Aorta (tissue), 5 donors: ENCODE measurements around the gene HLA-A. TPM values are rescaled to one million over a fixed set of nuclear protein-coding genes. Genes with fewer than 3 reads are reported as not detected.

Experiments used
- ATAC-seq: fragments of 200-7000 bp; cut with Tn5 transposase; one replicate; pipeline ENCODE4 v1.9.1; 2022; ENCODE audit warnings: moderate library complexity; ENCODE audit not compliant: low FRiP score
- DNase-seq, 2 donors: peaks; one replicate each; pipeline ENCODE4 v3.0.0-alpha.2; 2020
- H3K27ac ChIP-seq, 2 donors: one replicate each; pipeline ENCODE4 v1.5.1; 2013; ENCODE audit warnings: low read length in 2 of 2, mild to moderate bottlenecking in 2 of 2, moderate library complexity in 2 of 2, control low read depth in 1 of 2, inconsistent platforms in 1 of 2, low read depth in 1 of 2
- H3K27me3 ChIP-seq, 2 donors: one replicate each; pipeline ENCODE4 v1.6.1; 2013; ENCODE audit warnings: control low read depth in 1 of 2, low read length in 1 of 2, mild to moderate bottlenecking in 1 of 2, moderate library complexity in 1 of 2; ENCODE audit not compliant: insufficient read depth in 2 of 2, control insufficient read depth in 1 of 2
- H3K36me3 ChIP-seq, 2 donors: one replicate each; pipeline ENCODE4 v1.6.1; 2013; ENCODE audit warnings: control low read depth in 1 of 2, low read length in 1 of 2, mild to moderate bottlenecking in 1 of 2; ENCODE audit not compliant: insufficient read depth in 2 of 2, control insufficient read depth in 1 of 2
- H3K4me1 ChIP-seq, 2 donors: one replicate each; pipeline ENCODE4 v1.6.1; 2013; ENCODE audit warnings: low read length in 2 of 2, control low read depth in 1 of 2, mild to moderate bottlenecking in 1 of 2, moderate library complexity in 1 of 2; ENCODE audit not compliant: insufficient read depth in 2 of 2, control insufficient read depth in 1 of 2
- H3K4me3 ChIP-seq, 2 donors: one replicate each; pipeline ENCODE4 v1.5.1; 2013; ENCODE audit warnings: low read length in 2 of 2, control low read depth in 1 of 2, mild to moderate bottlenecking in 1 of 2
- H3K9me3 ChIP-seq: one replicate; pipeline ENCODE4 v1.6.1; 2013; ENCODE audit warnings: mild to moderate bottlenecking, low read length; ENCODE audit not compliant: control insufficient read depth
- WGBS, 2 donors: extraction: QIAGEN DNeasy Blood & Tissue Kit; methylation state at CpG; one replicate each; pipeline ENCODE4 v1.1.7; 2013; 5-methylcytosine and 5-hydroxymethylcytosine counted together
- intact Hi-C, 2 donors: fragments of 100-400 bp; cut with DNase I; formaldehyde crosslinking; loops; one replicate each; pipeline versions ENCODE4 v1.14.2 to v1.15.0; 2022
- polyA plus RNA-seq, 2 donors: library from polyadenylated mRNA; stranded (reverse); fragments of 200-250 nt; gene quantifications; one replicate each; pipeline ENCODE4 v1.2.3, GENCODE V29; 2013
- total RNA-seq, 2 donors: library from RNA; stranded (reverse); fragmentation: NEBNext Ultra II Directional; extraction: Animal tissue kit (Norgen Biotek cat#: 25700); gene quantifications; one replicate each; pipeline ENCODE4 v1.2.1, GENCODE V29; 2021
- donor health status: healthy with polysubstance abuse.
- donor health status: Bipolar disorder and iron deficiency.
- donor health status: DM: no; HTN: no; CAD: no.
- donor health status: DM: no; HTN: no; CAD: no.
- donor health status: DM: yes; HTN: yes; CAD: no.

The HLA-A gene
- total and polyA plus RNA-seq, 4 donors: 216 to 599 (median 497) TPM

- ATAC-seq: no peak
Observed at GRCh38 chr6:29980511-29980910, 38.2 kb downstream of the HLA-A start.

GRCh38 chr6:29981211-29981812 lies 39.0 kb downstream of the HLA-A start:
- 62 to 74% methylated on average over 8 of the region's 8 CpGs for WGBS, 2 donors
- intact Hi-C loops: no loop called here
- ATAC-seq (no peak), DNase-seq (no peak)
- H3K4me1 ChIP-seq: no peaks in the 10 kb centered on the region
- no peak overlapping the region for H3K4me3 ChIP-seq
- no peaks in the 10 kb centered on the region for H3K27me3 ChIP-seq
- H3K9me3 ChIP-seq: no peaks in the 10 kb centered on the region
- H3K27ac ChIP-seq: no peak overlapping the region
- H3K36me3 ChIP-seq: no peaks in the 10 kb centered on the region

More at GRCh38 chr6:29980511-29980910, 38.2 kb downstream of the HLA-A start:
- no peaks in the 10 kb centered on the region for H3K9me3 ChIP-seq
- intact Hi-C loops: no loop called here
- no peaks in the 10 kb centered on the region for H3K4me1 ChIP-seq
- 87 to 91% methylated on average over 10 of the region's 10 CpGs for WGBS, 2 donors
- H3K4me3 ChIP-seq: no peak overlapping the region
- H3K27me3 ChIP-seq: no peaks in the 10 kb centered on the region
- H3K27ac ChIP-seq: no peak overlapping the region
- no peaks in the 10 kb centered on the region for H3K36me3 ChIP-seq
- DNase-seq: no peak

- Histone ChIP-seq H3K9me3 (no peaks in the 10 kb centered on the region), H3K4me1 (no peaks in the 10 kb centered on the region), H3K36me3 (no peaks in the 10 kb centered on the region), H3K27ac (no peak overlapping the region), H3K4me3 (no peak overlapping the region), H3K27me3 (no peaks in the 10 kb centered on the region)
- ATAC-seq (no peak), DNase-seq (no peak)
- intact Hi-C loops: no loop called here
Observed at GRCh38 chr6:29982097-29982496, 39.8 kb downstream of the HLA-A start.

DNA sequence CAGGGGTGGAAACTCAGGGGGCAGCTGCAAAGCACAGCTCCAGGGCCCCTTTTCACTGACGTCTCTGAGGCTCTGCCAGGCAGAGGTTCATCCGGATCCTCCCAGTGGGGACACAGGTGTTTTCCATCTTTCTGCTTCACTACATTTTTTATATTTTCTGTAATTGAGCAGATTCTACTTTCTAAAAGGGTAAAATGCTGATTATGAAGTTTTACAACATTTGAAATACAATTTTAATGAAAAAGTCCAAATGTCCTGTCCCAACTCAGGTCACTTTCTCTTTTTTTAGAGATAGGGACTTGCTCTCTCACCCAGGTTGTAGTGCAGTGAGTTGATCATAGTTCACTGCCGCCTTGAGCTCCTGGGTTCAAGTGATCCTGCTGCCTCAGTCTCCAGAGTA lies 41.9 kb downstream of the HLA-A start:
- intact Hi-C loops: no loop called here
- H3K4me1 ChIP-seq: no peaks in the 10 kb centered on the region
- DNase-seq: no peak
- no peaks in the 10 kb centered on the region for H3K36me3 ChIP-seq
- no peak overlapping the region for H3K4me3 ChIP-seq
- ATAC-seq: no peak
- WGBS, 2 donors: 52 to 90% methylated on average over 3 of the region's 3 CpGs
- no peaks in the 10 kb centered on the region for H3K27me3 ChIP-seq
- H3K27ac ChIP-seq: no peak overlapping the region
- H3K9me3 ChIP-seq: no peaks in the 10 kb centered on the region

DNA sequence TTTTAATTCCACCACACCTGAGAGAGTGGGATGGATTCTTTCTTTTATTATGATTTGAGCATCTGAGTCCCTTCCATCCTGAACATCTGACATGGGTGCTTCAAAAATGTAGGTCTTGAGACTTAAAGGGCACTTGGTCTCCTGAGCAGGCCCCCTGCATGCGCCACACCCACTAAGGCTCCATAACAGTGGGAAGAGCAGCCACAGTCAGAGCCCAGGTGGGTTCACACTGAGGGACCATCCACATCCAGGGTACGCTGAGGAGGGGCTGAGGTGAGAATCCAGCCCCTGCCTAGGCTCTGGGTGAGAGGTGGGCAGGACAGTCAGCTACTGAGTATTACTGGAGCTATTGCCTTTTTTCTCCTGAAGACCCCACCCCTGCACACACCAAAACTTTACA lies 42.7 kb downstream of the HLA-A start:
- Histone ChIP-seq H3K27ac (no peak overlapping the region), H3K27me3 (no peaks in the 10 kb centered on the region), H3K9me3 (no peaks in the 10 kb centered on the region), H3K4me1 (no peaks in the 10 kb centered on the region), H3K4me3 (no peak overlapping the region), H3K36me3 (no peaks in the 10 kb centered on the region)
- ATAC-seq (no peak), DNase-seq (no peak)
- intact Hi-C loops: no loop called here
- WGBS, 2 donors: 75 to 99% methylated on average over 2 of the region's 2 CpGs

DNA sequence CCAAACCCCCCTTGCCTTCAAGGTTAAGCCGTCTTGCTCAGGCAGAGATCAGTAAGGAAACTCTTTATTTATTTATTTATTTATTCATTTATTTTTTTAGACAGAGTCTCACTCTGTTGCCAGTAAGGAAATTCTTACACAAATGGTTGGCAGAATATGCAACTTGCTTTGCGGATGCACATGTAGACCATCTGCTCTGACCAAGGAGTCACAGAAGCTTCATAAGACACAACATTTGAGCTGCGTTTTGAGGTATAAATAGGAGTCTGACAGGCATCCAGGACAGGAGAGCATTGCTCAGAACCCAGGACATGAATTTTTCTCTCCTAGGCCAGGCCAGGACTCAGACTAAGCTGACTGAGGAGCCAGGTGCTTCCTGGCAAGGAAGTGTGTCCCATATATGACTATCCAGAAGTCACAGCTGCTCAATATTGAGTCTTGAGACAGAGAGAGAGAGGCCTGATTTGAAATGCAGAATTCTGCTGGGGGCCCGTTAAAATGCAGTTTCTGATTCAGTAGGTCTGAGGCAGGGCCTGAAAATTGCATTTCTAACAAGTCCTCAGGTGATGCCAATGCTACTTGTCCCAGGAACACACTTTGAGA lies 43.9 kb downstream of the HLA-A start:
- H3K9me3 ChIP-seq: no peaks in the 10 kb centered on the region
- no peaks in the 10 kb centered on the region for H3K4me1 ChIP-seq
- 56 to 94% methylated on average over 4 of the region's 4 CpGs for WGBS, 2 donors
- H3K27me3 ChIP-seq: no peaks in the 10 kb centered on the region
- ATAC-seq (no peak), DNase-seq (no peak)
- no peaks in the 10 kb centered on the region for H3K36me3 ChIP-seq
- no peak overlapping the region for H3K27ac ChIP-seq
- no peak overlapping the region for H3K4me3 ChIP-seq
- intact Hi-C loops: no loop called here

GRCh38 chr6:29989211-29989610 lies 46.9 kb downstream of the HLA-A start:
- ATAC-seq: no peak
- H3K4me3 ChIP-seq: no peak overlapping the region
- no peak overlapping the region for H3K27ac ChIP-seq
- H3K27me3 ChIP-seq: no peaks in the 10 kb centered on the region
- no peak for DNase-seq
- H3K4me1 ChIP-seq: no peaks in the 10 kb centered on the region
- WGBS, 2 donors: 85 to 97% methylated on average over 2 of the region's 2 CpGs
- intact Hi-C loops: no loop called here
- no peaks in the 10 kb centered on the region for H3K9me3 ChIP-seq
- H3K36me3 ChIP-seq: no peaks in the 10 kb centered on the region

GRCh38 chr6:29990931-29991330 lies 48.6 kb downstream of the HLA-A start:
- Histone ChIP-seq H3K9me3 (no peaks in the 10 kb centered on the region), H3K27ac (no peak overlapping the region), H3K4me3 (no peak overlapping the region), H3K4me1 (no peaks in the 10 kb centered on the region), H3K36me3 (no peaks in the 10 kb centered on the region), H3K27me3 (no peaks in the 10 kb centered on the region)
- no peak for ATAC-seq
- intact Hi-C loops: no loop called here
- no peak for DNase-seq

GRCh38 chr6:29992807-29993206 lies 50.5 kb downstream of the HLA-A start:
- DNase-seq (no peak), ATAC-seq (no peak)
- Histone ChIP-seq H3K4me3 (no peak overlapping the region), H3K27ac (no peak overlapping the region), H3K27me3 (no peaks in the 10 kb centered on the region), H3K36me3 (no peaks in the 10 kb centered on the region), H3K9me3 (no peaks in the 10 kb centered on the region), H3K4me1 (no peaks in the 10 kb centered on the region)
- WGBS, 2 donors: 68 to 89% methylated on average over 2 of the region's 2 CpGs
- intact Hi-C loops: no loop called here
